H1 (cell line): Measurements from ENCODE around the gene CCT3. TPM values are rescaled to one million over a fixed set of nuclear protein-coding genes. Genes with fewer than 3 reads are reported as not detected.

Experiments used
- CTCF ChIA-PET: fragments of 300-600 bp; sonication (Branson Sonifier 250); formaldehyde crosslinking; loops from one replicate; lab custom pipeline; 2021; ENCODE audit not compliant: partially characterized antibody; lab: Charles Lee
- POLR2A ChIA-PET: fragments of 300-600 bp; sonication (Branson Sonifier 250); formaldehyde crosslinking; loops from one replicate; lab custom pipeline; 2021; ENCODE audit warnings: inconsistent platforms; ENCODE audit not compliant: partially characterized antibody; lab: Charles Lee
- DNase-seq, 2 experiments: peaks; one replicate each; pipeline versions ENCODE4 v3.0.0 to v3.0.0-alpha.2; 2010 to 2022; ENCODE audit warnings: low spot score in 2 of 2, low read depth in 1 of 2, mixed read lengths in 1 of 2
- FAIRE-seq: peaks from 2 replicates; lab custom pipeline; 2011; peaks lifted over from hg19 to GRCh38; lab: Jason Lieb, UNC
- H2AFZ ChIP-seq: 2 replicates; pipeline ENCODE4 v1.8.1; 2012; ENCODE audit warnings: low read length, inconsistent platforms
- H2AK5ac ChIP-seq: 2 replicates; pipeline ENCODE4 v1.6.1; 2013; ENCODE audit warnings: low read depth, low read length
- H2BK120ac ChIP-seq: replicated peaks from 2 replicates; pipeline ENCODE3; 2013; ENCODE audit warnings: low read depth, low read length, inconsistent platforms
- H2BK12ac ChIP-seq: 2 replicates; pipeline ENCODE4 v1.6.1; 2013; ENCODE audit warnings: low read depth, low read length
- H2BK15ac ChIP-seq: 2 replicates; pipeline ENCODE4 v1.6.1; 2013; ENCODE audit warnings: low read length
- H2BK20ac ChIP-seq: 2 replicates; pipeline ENCODE4 v1.6.1; 2013; ENCODE audit warnings: low read length
- H2BK5ac ChIP-seq: 2 replicates; pipeline ENCODE4 v1.6.1; 2013; ENCODE audit warnings: low read depth, low read length
- H3K14ac ChIP-seq: 2 replicates; pipeline ENCODE4 v1.6.1; 2013; ENCODE audit warnings: inconsistent platforms; ENCODE audit not compliant: insufficient read length
- H3K18ac ChIP-seq: 2 replicates; pipeline ENCODE4 v1.6.1; 2013; ENCODE audit warnings: low read length; ENCODE audit errors: extremely low read depth
- H3K23ac ChIP-seq: 2 replicates; pipeline ENCODE4 v1.6.1; 2013; ENCODE audit warnings: inconsistent platforms; ENCODE audit not compliant: insufficient read length
- H3K23me2 ChIP-seq: 2 replicates; pipeline ENCODE4 v1.6.1; 2013; ENCODE audit warnings: low read depth, low read length
- H3K27ac ChIP-seq: 2 replicates; pipeline ENCODE4 v1.6.1; 2011; ENCODE audit warnings: low read depth, low read length, inconsistent platforms
- H3K27me3 ChIP-seq, 4 experiments: replicated peaks in 1 of 4; 1 replicate in 1 of 4; 2 replicates in 3 of 4; pipeline versions ENCODE4 v1.6.1 to v1.8.1; 2011 to 2013; ENCODE audit warnings: low read length in 3 of 4, mild to moderate bottlenecking in 3 of 4, inconsistent platforms in 2 of 4, mixed read lengths in 2 of 4, moderate library complexity in 1 of 4; ENCODE audit not compliant: control insufficient read depth in 3 of 4, insufficient read depth in 3 of 4; ENCODE audit errors: extremely low read depth in 1 of 4
- H3K36me3 ChIP-seq, 4 experiments: 2 replicates each; pipeline versions ENCODE4 v1.6.1 to v1.8.1; 2011 to 2013; ENCODE audit warnings: mild to moderate bottlenecking in 4 of 4, low read length in 3 of 4, moderate library complexity in 2 of 4, control low read depth in 1 of 4, inconsistent platforms in 1 of 4; ENCODE audit not compliant: insufficient read depth in 4 of 4, control insufficient read depth in 2 of 4
- H3K4ac ChIP-seq: replicated peaks from 2 replicates; pipeline ENCODE3; 2013; ENCODE audit warnings: low read length, low read depth, mixed read lengths, inconsistent platforms; ENCODE audit not compliant: insufficient read length
- H3K4me1 ChIP-seq, 4 experiments: replicated peaks in 1 of 4; 1 replicate in 1 of 4; 2 replicates in 3 of 4; pipeline versions ENCODE4 v1.6.1 to v1.8.1; 2011 to 2013; ENCODE audit warnings: low read length in 3 of 4, inconsistent platforms in 2 of 4, mixed read lengths in 1 of 4; ENCODE audit not compliant: insufficient read depth in 4 of 4, control insufficient read depth in 3 of 4
- H3K4me2 ChIP-seq, 2 experiments: 2 replicates each; pipeline versions ENCODE4 v1.6.1 to v1.8.1; 2011 to 2013; ENCODE audit warnings: low read depth in 2 of 2, low read length in 2 of 2, control low read depth in 1 of 2, inconsistent platforms in 1 of 2, mild to moderate bottlenecking in 1 of 2; ENCODE audit not compliant: insufficient read depth in 1 of 2
- H3K4me3 ChIP-seq, 4 experiments: fragments of 200-600, 300-600 bp in 1 of 4; sonication (generic), shearing (Covaris generic), sonication (Bioruptor Twin) in 1 of 4; 2 replicates each; pipeline versions ENCODE4 v1.5.1 to v1.8.1; 2011 to 2016; ENCODE audit warnings: low read length in 4 of 4, low read depth in 3 of 4, control low read depth in 2 of 4, inconsistent platforms in 2 of 4, mild to moderate bottlenecking in 2 of 4, mixed read lengths in 1 of 4, moderate library complexity in 1 of 4; ENCODE audit not compliant: insufficient read depth in 2 of 4; ENCODE audit errors: extremely low read depth in 1 of 4
- H3K56ac ChIP-seq: replicated peaks from 2 replicates; pipeline ENCODE3; 2013; ENCODE audit warnings: low read depth, mild to moderate bottlenecking, mixed read lengths, low read length, inconsistent platforms; ENCODE audit not compliant: insufficient read length
- H3K79me1 ChIP-seq: 2 replicates; pipeline ENCODE4 v1.6.1; 2013; ENCODE audit warnings: low read depth, low read length, control low read depth
- H3K79me2 ChIP-seq, 2 experiments: 2 replicates each; pipeline versions ENCODE4 v1.6.1 to v1.8.1; 2012 to 2013; ENCODE audit warnings: low read length in 2 of 2, mild to moderate bottlenecking in 2 of 2, inconsistent platforms in 1 of 2; ENCODE audit not compliant: insufficient read depth in 2 of 2, control insufficient read depth in 1 of 2
- H3K9ac ChIP-seq, 4 experiments: replicated peaks in 1 of 4; 1 replicate in 1 of 4; 2 replicates in 3 of 4; pipeline versions ENCODE4 v1.6.1 to v1.8.1; 2011 to 2013; ENCODE audit warnings: low read depth in 3 of 4, low read length in 3 of 4, control low read depth in 2 of 4, mild to moderate bottlenecking in 2 of 4, moderate library complexity in 2 of 4, inconsistent platforms in 1 of 4; ENCODE audit errors: extremely low read depth in 1 of 4
- H3K9me3 ChIP-seq, 2 experiments: 2 replicates each; pipeline versions ENCODE4 v1.6.1 to v1.8.1; 2012 to 2013; ENCODE audit warnings: mild to moderate bottlenecking in 2 of 2, moderate library complexity in 2 of 2, control low read depth in 1 of 2, inconsistent platforms in 1 of 2, low read depth in 1 of 2, low read length in 1 of 2, mixed read lengths in 1 of 2; ENCODE audit not compliant: insufficient read depth in 2 of 2
- H4K20me1 ChIP-seq, 2 experiments: replicated peaks in 1 of 2; 2 replicates each; pipeline versions ENCODE3 to v1.8.1; 2011 to 2013; ENCODE audit warnings: inconsistent platforms in 2 of 2, low read length in 2 of 2, mild to moderate bottlenecking in 1 of 2; ENCODE audit not compliant: insufficient read depth in 2 of 2, control insufficient read depth in 1 of 2
- H4K5ac ChIP-seq: 2 replicates; pipeline ENCODE4 v1.6.1; 2013; ENCODE audit warnings: low read length, low read depth, mixed read lengths, inconsistent platforms; ENCODE audit not compliant: insufficient read length
- H4K8ac ChIP-seq: 2 replicates; pipeline ENCODE4 v1.8.0; 2013; ENCODE audit warnings: mild to moderate bottlenecking, moderate library complexity, low read length, inconsistent platforms; ENCODE audit not compliant: insufficient read depth; ENCODE audit errors: extremely low read depth
- H4K91ac ChIP-seq: replicated peaks from 2 replicates; pipeline ENCODE3; 2013; ENCODE audit warnings: low read length, mixed read lengths, inconsistent platforms; ENCODE audit not compliant: insufficient read length
- CBX5 ChIP-seq: fragments of 300-800, 300-1000 bp; sonication (generic); IDR thresholded peaks from 2 replicates; pipeline ENCODE4 v1.7.1; 2016; ENCODE audit warnings: antibody characterized with exemption, low read length, low read depth
- CBX8 ChIP-seq: fragments of 300-800, 300-1000 bp; sonication (generic); IDR thresholded peaks from 2 replicates; pipeline ENCODE4 v1.7.1; 2016; ENCODE audit warnings: low read depth, low read length, borderline replicate concordance
- GTF2F1 ChIP-seq: IDR thresholded peaks from 2 replicates; pipeline ENCODE4 v1.6.1; 2012; ENCODE audit warnings: low read depth, low read length, improper control_type of control experiment, borderline replicate concordance
- HDAC2 ChIP-seq, 2 experiments: fragments of 300-600 bp in 1 of 2; sonication (generic) in 1 of 2; IDR thresholded peaks; 2 replicates each; pipeline ENCODE4 v1.6.1; 2011 to 2012; ENCODE audit warnings: low read depth in 2 of 2, low read length in 2 of 2, mild to moderate bottlenecking in 2 of 2, moderate library complexity in 2 of 2, borderline replicate concordance in 1 of 2, inconsistent platforms in 1 of 2
- PHF8 ChIP-seq: fragments of 200-600 bp; sonication (generic); conservative IDR thresholded peaks from 2 replicates; pipeline ENCODE4 v1.7.1; 2012; ENCODE audit warnings: low read depth, mild to moderate bottlenecking, inconsistent platforms, low read length, moderate library complexity
- POLR2A ChIP-seq, 2 experiments: IDR thresholded peaks; 1 replicate in 1 of 2; 2 replicates in 1 of 2; pipeline ENCODE4 v1.6.1; 2011; ENCODE audit warnings: low read depth in 2 of 2, low read length in 2 of 2, mild to moderate bottlenecking in 2 of 2; ENCODE audit errors: control extremely low read depth in 1 of 2
- SRF ChIP-seq: IDR thresholded peaks from 2 replicates; pipeline ENCODE4 v1.6.1; 2011; ENCODE audit warnings: mild to moderate bottlenecking, low read depth, low read length, moderate library complexity
- WGBS, 2 experiments: shearing (Covaris generic) in 1 of 2; methylation state at CpG; one replicate each; pipeline versions ENCODE4 v1.1.6 to v1.1.7; 2013 to 2015; ENCODE audit warnings: low lambda C conversion rate in 2 of 2, mixed read lengths in 2 of 2, inconsistent platforms in 1 of 2, low coverage in 1 of 2, missing lambda C conversion rate in 1 of 2; ENCODE audit not compliant: insufficient replicate concordance in 2 of 2, insufficient coverage in 1 of 2, insufficient read length in 1 of 2; ENCODE audit errors: extremely low coverage in 1 of 2, missing lambda C conversion rate in 1 of 2; 5-methylcytosine and 5-hydroxymethylcytosine counted together
- polyA plus RNA-seq, 7 experiments: library from polyadenylated mRNA; depleted of rRNA in 3 of 7; stranded (reverse) in 5 of 7; unstranded in 2 of 7; fragments of >200 nt in 5 of 7; fragments of 200-250 nt in 2 of 7; gene quantifications; 1 replicate in 5 of 7; 2 replicates in 1 of 7; 4 replicates in 1 of 7; pipeline versions ENCODE4 v1.2.1 to v1.2.3, GENCODE V29; 2011 to 2013; ENCODE audit warnings: missing spikeins in 2 of 7, mixed read lengths in 2 of 7
- total RNA-seq: library from RNA; stranded (reverse); fragmentation: NEBNext Ultra II Directional; extraction: Animal tissue kit (Norgen Biotek cat#: 25700); gene quantifications from 2 replicates; pipeline ENCODE4 v1.2.1, GENCODE V29; 2021

CCT3 gene
- total and polyA plus RNA-seq, 2 of the 8 experiments (the other 6 are each of a cell fraction or from before 2014, with no cell fraction given) = 431 to 480 TPM

DNA sequence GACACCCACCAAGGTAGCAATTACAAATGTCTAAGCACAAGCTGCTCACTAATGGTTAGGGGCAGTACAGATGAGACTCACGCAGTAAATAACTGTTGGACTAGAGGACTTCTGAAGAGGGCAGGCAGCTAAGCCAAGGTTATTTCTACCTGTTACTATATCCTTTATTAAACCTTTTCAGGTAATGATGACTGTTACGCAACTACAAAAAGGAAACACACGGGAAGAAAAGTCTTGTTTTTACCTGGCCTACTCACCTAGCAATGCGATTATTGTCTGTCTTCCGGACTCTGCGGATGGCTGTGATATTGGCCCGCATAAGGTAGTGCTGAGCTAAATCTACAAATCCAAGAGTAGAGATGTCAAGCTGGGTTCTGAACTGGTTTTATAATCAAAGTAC lies 21.2 kb downstream of the CCT3 start:
- Histone ChIP-seq H3K4ac (no peak overlapping the region), H3K4me3 (no peak overlapping the region), H3K4me1 (no peaks in the 10 kb centered on the region), H3K18ac (no peak overlapping the region), H3K27me3 (no peaks in the 10 kb centered on the region), H3K36me3 (peaks cover 51 to 95% (median 78%) of the 10 kb centered on the region in 4 experiments), H3K14ac (no peak overlapping the region), H2BK12ac (no peak overlapping the region), H3K27ac (no peak overlapping the region), H4K91ac (no peak overlapping the region), H4K20me1 (peaks cover 0 to 4% of the 10 kb centered on the region in 2 experiments), H4K5ac (no peak overlapping the region), H2BK5ac (no peak overlapping the region), H2BK15ac (no peak overlapping the region), H3K79me2 (no peaks in the 10 kb centered on the region), H3K9me3 (no peaks in the 10 kb centered on the region), H3K9ac (no peak overlapping the region), H3K4me2 (no peak overlapping the region), H3K23me2 (no peaks in the 10 kb centered on the region), H3K79me1 (no peaks in the 10 kb centered on the region), H2AFZ (no peak overlapping the region), H4K8ac (no peak overlapping the region), H3K56ac (no peak overlapping the region), H2AK5ac (no peak overlapping the region), H2BK20ac (no peak overlapping the region), H3K23ac (no peak overlapping the region), H2BK120ac (no peak overlapping the region)
- DNase-seq = no peak
- no peak for TF ChIP-seq SRF
- TF ChIP-seq CBX8 = no peak
- TF ChIP-seq CBX5 = no peak
- no peak for TF ChIP-seq POLR2A (IDR thresholded peaks at IDR 0.05; ENCODE audit: control extremely low read depth in 1 of 2, low read depth in 2 of 2, low read length in 2 of 2)
- TF ChIP-seq PHF8 = no peak
- TF ChIP-seq HDAC2 (IDR thresholded peaks at IDR 0.05; ENCODE audit: borderline replicate concordance in 1 of 2, low read depth in 2 of 2, low read length in 2 of 2) = no peak
- no peak for TF ChIP-seq GTF2F1
- no peak for FAIRE-seq
- POLR2A ChIA-PET = interaction anchor here (0.9 to 3.9 kb wide), 7 partner anchors 9 to 57 kb away, joined by 3 to 16 read pairs (median 4); no protein-coding TSS in a partner anchor
- CTCF ChIA-PET = interaction anchor here (0.6 to 4.0 kb wide), 11 partner anchors 19 to 774 kb away, joined by 3 to 25 read pairs (median 3); partner anchors contain the start of gene SMG5
- WGBS, 2 experiments = 93% methylated on average over 7 of the region's 7 CpGs; no CpG with 5 or more reads in 1 of the 2 experiments
